GM18520 (cell line): Measurements from ENCODE around the gene RPL29.
A peak's percentile ranks its signal among the peaks of the same experiment; 100 is the strongest.

Source experiments
- ATAC-seq: cut with Tn5 transposase; IDR thresholded peaks from one replicate; pipeline ENCODE4 v1.9.1; 2021; ENCODE audit not compliant: unreplicated experiment

The RPL29 gene

GRCh38 chr3:51983578-51984268 lies 12.0 kb downstream of the RPL29 start:
- ATAC-seq, result no peak

GRCh38 chr3:51982838-51983577 lies 12.7 kb downstream of the RPL29 start, which contains the start of gene ACY1:
ACY1 (plus strand) TSS chr3:51983535; CDS start chr3:51984065, 530 bp downstream.
- ATAC-seq, result peak; percentile 72

- peak; percentile 27 for ATAC-seq
Observed at GRCh38 chr3:51982352-51982837, 13.3 kb downstream of the RPL29 start.

GRCh38 chr3:51980253-51980652 lies 15.4 kb downstream of the RPL29 start:
- no peak for ATAC-seq

GRCh38 chr3:51978143-51978502 lies 17.6 kb downstream of the RPL29 start:
- no peak for ATAC-seq

GRCh38 chr3:51977446-51978142 lies 18.1 kb downstream of the RPL29 start:
- no peak for ATAC-seq

- ATAC-seq, result no peak
Observed at GRCh38 chr3:51975852-51976549, 19.7 kb downstream of the RPL29 start.

GRCh38 chr3:51974963-51975851 lies 20.5 kb downstream of the RPL29 start, which contains the start of gene ABHD14A:
ABHD14A (plus strand) TSS chr3:51975064; CDS start chr3:51975136, 72 bp downstream.
- ATAC-seq, result peak; percentile 57

- no peak for ATAC-seq
Observed at GRCh38 chr3:51974277-51974962, 21.3 kb downstream of the RPL29 start.

GRCh38 chr3:51971350-51971749 lies 24.3 kb downstream of the RPL29 start:
- no peak for ATAC-seq

GRCh38 chr3:51970606-51971300 lies 24.9 kb downstream of the RPL29 start:
- ATAC-seq, result no peak

GRCh38 chr3:51969841-51970240 lies 25.9 kb downstream of the RPL29 start:
- ATAC-seq, result no peak

- no peak for ATAC-seq
Observed at GRCh38 chr3:51968883-51969678, 26.6 kb downstream of the RPL29 start.

- ATAC-seq, result no peak
Observed at GRCh38 chr3:51968170-51968775, 27.4 kb downstream of the RPL29 start.

- ATAC-seq, result peak; percentile 43
Observed at GRCh38 chr3:51967384-51968169, 28.1 kb downstream of the RPL29 start, which contains the start of gene PCBP4. PCBP4 (minus strand) TSS chr3:51967454; CDS start chr3:51961240, 6,214 bp downstream.

GRCh38 chr3:51966922-51967383 lies 28.7 kb downstream of the RPL29 start:
- ATAC-seq, result no peak

GRCh38 chr3:51966486-51966885 lies 29.2 kb downstream of the RPL29 start:
- no peak for ATAC-seq
